DMS79 (cell line): ENCODE results near the gene CLC.
"Not testable (repeated sequence)": the region's sequence is repeated elsewhere in the genome, so short reads cannot be mapped to it uniquely, and the experiment has no call there.

Experiments
- DNase-seq: peaks from one replicate; lab custom pipeline; 2025; lab: John Stamatoyannopoulos, UW

The CLC gene

DNA sequence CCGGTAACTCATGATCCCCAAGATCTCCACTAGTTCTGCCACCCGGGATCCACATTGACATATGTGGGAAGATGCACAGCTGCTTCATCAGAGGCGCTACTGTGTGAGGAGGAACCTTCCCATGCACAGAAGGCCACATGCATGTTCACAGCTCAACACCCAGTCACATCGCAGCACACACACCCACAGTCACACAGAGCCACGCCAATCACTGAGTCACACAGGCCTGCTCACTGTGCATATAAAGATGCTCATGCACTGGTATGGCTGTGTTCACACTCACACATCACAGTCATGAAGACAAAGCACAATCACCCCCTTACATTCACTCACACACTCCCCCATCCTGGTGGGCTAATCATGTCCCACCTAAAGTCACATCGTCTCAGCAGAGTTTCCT is 9.8 kb downstream of the CLC start:
- DNase-seq, result no peak

GRCh38 chr19:39727070-39727800 is 10.6 kb downstream of the CLC start:
- no peak for DNase-seq

DNA sequence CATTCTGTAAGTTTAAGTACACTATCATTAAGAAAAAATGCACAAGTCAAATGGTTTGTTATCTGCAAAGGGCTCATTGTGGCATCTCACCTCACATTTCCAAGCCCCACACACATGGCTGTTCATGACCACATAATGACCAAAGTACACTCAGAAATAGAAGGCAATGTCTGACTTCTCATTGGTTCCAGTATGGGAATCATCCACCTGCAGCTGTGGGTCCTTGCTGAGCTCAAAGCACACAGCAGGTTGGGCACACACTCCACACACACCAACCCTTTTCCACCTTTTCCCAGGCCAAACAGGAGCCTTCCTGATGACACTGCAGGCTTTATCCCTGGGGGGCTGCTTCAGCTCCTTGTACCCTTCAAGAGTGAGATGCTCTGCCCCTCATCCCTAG is 11.8 kb downstream of the CLC start:
- no peak for DNase-seq

GRCh38 chr19:39720144-39720543 is 17.7 kb downstream of the CLC start:
- DNase-seq, result not testable (repeated sequence)

DNA sequence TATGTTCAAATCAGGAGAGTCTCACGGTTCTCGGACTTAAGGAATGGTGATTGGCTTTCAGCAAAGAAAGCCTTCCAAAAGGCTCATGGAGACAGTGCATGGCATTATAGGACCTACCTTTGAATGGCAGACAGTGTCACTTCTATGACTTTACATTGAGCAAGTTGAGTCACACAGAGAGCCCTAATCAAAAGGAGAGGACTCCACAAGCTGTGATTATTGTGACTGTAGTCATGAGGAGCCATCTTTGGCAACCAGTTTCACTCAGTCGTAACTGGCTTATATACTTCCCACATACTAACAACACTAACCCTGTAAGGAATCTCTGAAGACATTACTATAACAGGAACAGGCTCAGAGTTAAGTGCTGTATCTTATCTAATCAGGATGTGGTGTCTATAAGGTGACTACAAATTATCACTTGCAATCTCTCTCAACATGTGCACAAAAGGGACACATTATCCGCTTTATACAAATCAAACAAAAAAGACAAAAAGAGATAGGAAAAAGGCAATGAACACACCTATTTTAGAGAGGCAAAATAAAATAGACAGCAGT is 27.4 kb downstream of the CLC start:
- DNase-seq, result no peak

DNA sequence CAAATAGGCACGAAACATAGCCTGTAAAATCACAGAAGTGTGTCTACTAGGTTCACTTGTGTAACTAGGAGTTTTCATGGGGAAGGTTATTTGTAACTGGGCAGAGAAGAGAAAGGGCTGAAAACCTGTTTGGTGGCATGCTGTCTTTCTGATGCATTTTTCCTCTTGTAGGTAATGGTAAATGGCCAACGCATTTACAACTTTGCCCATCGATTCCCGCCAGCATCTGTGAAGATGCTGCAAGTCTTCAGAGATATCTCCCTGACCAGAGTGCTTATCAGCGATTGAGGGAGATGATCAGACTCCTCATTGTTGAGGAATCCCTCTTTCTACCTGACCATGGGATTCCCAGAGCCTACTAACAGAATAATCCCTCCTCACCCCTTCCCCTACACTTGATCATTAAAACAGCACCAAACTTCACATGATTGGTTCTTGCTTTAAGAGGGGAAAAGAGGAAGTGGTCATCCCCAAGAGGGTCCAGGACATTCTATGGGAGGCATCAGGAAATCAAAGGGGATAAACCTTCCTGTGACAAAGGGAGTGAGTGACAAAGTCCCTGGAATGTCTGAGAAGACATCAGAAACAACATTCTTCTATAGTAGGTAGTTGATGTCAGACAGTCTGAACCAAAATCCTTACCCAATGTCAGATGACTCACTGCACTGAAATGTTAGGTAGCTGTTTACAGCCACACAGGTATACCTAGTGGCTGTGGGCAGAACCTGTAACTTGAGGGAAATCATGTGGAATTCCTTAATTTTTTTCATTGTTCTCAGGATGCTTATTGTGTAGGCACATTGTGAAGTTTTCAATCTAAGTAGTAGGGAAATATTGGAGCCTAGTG is 28.6 kb downstream of the CLC start:
- DNase-seq, result no peak

DNA sequence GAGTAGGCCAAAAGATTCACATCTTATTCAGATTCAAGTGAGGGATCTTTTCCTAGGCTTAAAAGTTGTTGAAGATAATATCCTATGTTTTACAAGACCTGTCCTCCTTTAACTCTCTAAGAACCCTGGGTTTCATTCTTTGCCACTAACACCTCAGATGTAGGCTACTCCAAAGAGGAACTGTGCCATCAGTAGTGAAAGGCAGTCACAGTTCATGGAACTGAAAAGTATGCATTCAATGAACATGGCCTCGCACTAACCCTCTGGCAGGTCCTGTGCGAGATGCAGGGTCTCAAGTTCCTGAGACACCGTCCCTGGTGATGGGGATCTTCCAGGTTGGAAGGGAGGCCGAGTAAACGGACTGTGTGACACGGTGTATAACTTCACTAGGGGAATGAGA is 29.2 kb downstream of the CLC start:
- no peak for DNase-seq

DNA sequence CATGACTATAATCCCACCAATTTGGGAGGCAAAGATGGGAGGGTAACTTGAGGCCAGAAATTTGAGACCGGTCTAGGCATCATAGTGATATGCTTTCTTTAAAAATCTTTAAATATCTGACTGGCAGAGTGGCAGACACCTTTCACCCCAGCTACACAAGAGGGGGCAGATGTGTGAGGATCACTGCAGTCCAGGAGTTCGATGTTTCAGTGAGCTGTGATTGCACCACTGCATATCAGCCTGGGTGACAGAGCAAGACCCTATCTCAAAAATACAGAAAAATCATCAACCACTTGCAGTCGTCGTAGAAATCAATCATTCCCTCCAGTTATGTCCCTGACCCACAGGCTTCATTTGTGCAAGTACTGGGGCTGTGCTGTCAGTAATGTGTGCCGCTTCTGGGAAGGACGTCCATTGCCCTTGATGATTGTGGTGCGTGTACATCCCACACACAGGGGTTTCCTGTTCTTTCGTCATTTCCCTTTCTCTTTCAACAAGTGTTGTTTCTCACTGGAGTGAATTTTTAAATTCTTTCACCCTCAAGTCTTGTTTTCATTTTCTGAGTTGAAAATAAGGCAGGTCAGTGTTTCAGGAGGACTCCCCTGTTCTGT is 32.1 kb downstream of the CLC start:
- no peak for DNase-seq

DNA sequence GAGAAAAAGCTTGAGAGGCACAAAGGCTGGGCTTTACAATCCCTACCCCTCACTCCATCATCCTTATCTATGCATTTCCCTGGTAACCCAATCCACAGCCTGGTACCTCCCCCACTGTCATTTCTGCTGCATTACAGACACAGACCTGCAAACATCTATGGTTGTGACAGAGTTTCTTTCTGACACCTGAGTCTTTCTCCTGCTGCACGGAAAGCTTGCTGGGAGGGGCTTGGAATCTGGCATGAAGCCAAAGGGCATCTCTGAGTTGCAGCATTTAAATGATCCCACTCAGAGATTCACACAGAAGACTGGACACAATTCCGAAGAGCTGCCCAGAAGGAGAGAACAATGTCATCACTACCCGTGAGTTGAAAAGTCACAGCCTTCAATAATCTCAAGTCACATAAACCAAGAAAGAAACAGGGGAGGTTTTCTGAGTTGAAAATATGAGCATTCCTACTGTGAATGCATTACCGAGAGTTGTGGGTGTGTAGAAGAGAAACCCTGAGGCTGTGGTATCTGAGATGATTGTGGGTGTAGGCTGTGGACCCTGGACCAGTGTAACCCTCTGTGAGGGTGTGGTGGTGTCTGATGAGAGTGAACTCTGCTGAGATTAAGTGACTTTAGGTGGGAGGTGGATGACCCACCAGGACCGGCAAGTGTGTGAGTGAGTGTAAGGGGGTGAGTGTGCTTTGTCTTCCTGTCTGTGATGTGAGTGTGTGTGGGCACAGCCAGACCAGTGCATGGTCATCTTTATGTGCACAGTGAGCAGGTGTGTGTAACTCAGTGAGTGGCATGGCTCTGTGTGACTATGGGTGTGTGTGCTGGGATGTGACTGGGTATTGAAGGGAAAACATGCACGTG is 33.4 kb downstream of the CLC start, which contains the start of gene LGALS14:
LGALS14 (plus strand) TSS at position 301 of the 864 bp plus-strand sequence; CDS start at position 349, 48 bp downstream.
- no peak for DNase-seq

DNA sequence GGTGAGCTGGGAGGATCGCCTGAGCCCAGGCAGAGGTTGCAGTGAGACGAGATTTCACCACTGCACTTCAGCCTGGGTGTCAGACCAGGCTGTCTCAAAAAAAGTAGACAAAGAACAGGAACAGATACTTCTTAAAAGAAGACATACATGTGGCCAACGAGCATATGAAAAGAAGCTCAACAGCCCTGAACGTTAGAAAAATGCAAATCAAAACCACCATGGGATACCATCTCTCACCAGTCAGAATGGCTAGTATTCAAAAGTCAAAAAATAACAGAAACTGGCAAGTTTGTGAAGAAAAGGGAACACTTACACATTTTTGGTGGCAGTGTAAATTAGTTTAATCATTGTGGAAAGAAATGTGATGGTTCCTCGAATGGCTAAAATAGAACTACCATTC is 36.5 kb downstream of the CLC start:
- DNase-seq, result no peak

GRCh38 chr19:39698535-39698934 is 39.3 kb downstream of the CLC start:
- no peak for DNase-seq

- DNase-seq, result no peak
Observed at GRCh38 chr19:39696387-39696786, 41.4 kb downstream of the CLC start.

DNA sequence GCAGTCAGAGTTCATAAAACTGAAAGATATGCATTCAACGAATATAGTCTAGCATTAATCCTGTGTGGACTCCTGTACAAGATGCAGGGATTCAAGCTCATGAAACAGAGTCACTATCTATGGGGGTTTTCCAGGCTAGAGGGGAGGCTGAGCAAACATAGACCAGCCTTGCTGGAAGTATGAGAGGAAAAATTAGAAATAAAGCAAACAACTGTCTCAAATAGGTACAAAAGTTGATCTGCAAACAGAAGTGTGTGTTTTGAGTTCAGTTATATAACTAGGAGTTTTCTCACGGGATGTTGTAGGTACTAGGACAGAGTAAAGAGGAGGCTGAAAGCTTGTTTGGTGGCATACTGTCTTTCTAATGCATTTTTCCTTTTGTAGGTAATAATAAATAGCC is 42.1 kb downstream of the CLC start:
- no peak for DNase-seq

DNA sequence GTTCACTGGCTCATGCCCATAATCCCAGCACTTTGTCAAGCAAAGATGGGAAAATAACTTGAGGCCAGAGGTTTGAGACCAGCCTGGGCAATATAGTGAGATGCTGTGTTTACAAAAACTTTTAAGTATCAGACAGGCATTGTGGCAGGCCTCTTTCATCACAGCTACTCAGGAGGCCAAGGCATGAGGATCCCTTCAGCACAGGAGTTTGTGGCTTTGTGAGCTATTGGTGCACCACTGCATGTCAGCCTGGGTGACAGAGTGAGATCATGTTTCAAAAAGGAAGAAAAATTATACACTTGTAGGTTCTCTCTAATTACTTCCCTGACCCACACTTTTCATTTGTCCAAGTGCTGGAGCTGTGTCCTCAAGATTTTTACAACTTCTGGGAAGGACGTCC is 45.0 kb downstream of the CLC start:
- DNase-seq, result no peak

DNA sequence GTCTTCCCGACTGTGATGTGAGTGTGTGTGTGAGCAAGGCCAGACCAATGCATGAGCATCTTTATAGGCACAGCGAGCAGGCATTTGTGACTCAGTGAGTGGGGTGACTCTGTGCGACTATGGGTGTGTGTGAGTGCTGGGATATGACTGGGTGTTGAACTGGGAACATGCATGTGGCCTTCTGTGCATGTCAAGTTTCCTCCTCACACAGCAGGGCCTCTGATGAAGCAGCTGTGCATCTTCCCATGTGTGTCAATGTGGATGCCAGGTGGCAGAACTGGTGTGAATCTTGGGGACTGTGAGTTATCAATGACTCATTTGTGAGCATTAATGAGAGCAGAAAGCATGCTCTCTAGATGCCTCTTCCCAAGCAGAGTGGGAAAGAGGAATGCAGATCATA is 45.7 kb downstream of the CLC start:
- no peak for DNase-seq

DNA sequence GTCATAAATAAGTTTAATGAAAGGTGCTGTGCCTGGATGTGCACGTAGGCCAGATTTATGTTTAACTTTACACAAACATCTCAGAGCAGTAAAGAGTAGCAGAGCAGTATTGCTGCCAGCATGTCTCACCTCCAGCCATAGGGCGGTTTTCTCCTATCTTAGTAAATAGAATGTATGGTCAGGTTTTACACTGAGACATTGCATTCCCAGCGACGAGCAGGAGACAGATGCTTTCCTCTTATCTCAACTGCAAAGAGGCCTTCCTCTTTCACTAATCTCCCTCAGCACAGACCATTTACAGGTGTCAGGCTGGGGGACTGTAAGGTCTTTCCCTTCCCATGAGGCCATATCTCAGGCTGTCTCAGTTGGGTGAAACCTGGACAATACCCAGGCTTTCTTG is 49.2 kb downstream of the CLC start:
- DNase-seq, result not testable (repeated sequence)

- no peak for DNase-seq
Observed at GRCh38 chr19:39686739-39687138, 51.1 kb downstream of the CLC start.

GRCh38 chr19:39684267-39684666 is 53.6 kb downstream of the CLC start:
- no peak for DNase-seq

GRCh38 chr19:39681416-39681815 is 56.4 kb downstream of the CLC start:
- DNase-seq, result no peak
